KOPT-K1 (cell line): Measurements from ENCODE around the gene TRIML1.

Source experiments
- H3K27ac ChIP-seq: fragments of 200-600 bp; sonication (generic); 2 replicates; pipeline ENCODE4 v1.5.1; 2016; ENCODE audit warnings: antibody characterized with exemption, mild to moderate bottlenecking, low read depth, low read length; ENCODE audit not compliant: poor library complexity, severe bottlenecking
- H3K36me3 ChIP-seq: fragments of 200-600 bp; sonication (generic); 2 replicates; pipeline ENCODE4 v1.5.1; 2017; ENCODE audit warnings: antibody characterized with exemption, mild to moderate bottlenecking, low read length, moderate library complexity; ENCODE audit not compliant: insufficient read depth
- H3K9me3 ChIP-seq: fragments of 200-600 bp; sonication (generic); 2 replicates; pipeline ENCODE4 v1.5.1; 2017; ENCODE audit warnings: antibody characterized with exemption, low read length, mild to moderate bottlenecking; ENCODE audit not compliant: insufficient read depth, poor library complexity, severe bottlenecking

TRIML1 gene

DNA sequence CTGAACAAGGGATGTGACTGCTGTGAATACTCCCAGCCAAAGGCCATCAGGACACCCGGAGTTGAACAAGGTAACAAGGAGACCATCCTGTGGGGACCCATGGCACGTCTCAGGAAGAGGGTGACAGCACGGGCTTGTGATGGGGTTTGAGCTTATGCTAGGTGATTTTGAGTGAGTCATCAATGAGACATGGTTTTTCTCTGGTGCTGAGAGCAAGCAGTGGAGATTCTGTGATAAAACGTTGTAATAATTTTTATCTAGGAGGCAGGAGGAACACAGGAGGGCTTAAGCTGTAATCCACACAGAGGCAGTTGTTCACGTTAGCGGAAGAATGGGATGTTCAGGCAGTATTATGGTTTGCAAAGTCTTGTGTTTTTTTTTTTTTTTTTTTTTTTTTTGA, 36.0 kb downstream of the TRIML1 start:
- H3K9me3 ChIP-seq = peaks cover 19% of the 10 kb centered on the region
- no peaks in the 10 kb centered on the region for H3K36me3 ChIP-seq
- no peak overlapping the region for H3K27ac ChIP-seq

DNA sequence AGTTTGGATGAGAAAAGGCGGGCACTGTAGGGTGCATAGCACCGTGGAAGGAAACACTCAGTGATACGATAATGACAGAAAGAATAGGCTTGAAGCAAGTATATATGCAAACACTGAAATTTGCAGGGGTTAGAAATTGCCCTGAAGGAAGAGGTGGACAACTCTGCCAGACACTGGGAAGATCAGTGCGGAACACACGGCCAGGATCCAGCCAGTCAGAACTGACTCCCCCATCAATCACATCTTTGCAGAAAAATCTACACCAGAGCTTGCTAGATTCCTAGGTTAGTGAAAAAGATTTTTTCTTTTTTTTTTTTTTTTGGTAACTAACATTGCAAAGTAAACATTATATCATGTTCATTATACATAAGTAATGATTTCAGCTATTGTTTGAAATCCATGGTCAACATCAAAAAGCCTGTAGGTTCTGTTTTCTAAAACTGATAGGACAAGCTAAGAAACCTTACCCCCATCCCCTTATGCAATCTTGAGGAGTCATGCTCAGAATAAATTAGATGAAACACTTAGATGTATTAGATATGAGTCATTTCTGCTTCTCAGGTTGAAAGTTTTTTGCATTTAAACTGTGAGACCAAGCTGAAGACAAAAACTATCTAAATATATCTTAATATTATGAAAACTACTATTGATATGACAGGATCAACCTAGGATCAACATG, 38.9 kb downstream of the TRIML1 start:
- H3K9me3 ChIP-seq = peaks cover 19% of the 10 kb centered on the region
- H3K27ac ChIP-seq = no peak overlapping the region
- H3K36me3 ChIP-seq = no peaks in the 10 kb centered on the region

DNA sequence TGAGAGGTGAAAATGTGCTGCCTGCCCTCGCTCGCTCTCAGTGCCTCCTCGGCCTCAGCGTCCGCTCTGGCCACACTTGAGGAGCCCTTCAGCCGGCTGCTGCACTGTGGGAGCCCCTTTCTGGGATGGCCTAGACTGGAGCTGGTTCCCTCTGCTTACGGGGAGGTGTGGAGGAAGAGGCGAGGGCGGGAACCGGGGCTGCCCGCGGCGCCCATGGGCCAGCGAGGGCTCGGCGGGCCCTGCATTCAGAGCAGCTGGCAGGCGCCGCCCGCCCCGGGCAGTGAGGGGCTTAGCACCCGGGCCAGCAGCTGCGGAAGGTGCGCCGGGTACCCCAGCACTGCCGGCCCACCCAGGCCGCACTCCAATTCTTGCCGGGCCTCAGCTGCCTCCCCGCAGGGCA, 39.6 kb downstream of the TRIML1 start:
- Histone ChIP-seq H3K36me3 (no peaks in the 10 kb centered on the region), H3K9me3 (peaks cover 19% of the 10 kb centered on the region), H3K27ac (no peak overlapping the region)

DNA sequence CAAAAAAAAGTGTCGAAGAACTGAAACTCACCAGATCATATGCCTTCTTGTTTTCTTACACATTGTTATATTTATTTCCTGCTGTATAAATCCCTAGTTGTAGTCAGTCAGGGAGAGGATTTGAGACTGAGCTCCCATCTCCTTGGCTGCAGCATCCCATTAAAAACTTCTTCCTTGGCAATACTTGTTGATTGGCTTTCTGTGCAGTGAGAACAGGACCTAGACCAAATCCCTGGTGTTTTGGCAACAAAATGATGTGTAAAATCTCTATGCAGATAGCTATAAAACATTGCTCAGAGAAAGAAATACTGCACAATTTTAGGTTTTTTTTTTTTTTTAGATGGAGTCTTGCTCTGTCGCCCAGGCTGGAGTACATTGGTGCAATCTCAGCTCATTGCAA, 47.9 kb downstream of the TRIML1 start:
- Histone ChIP-seq H3K9me3 (no peaks in the 10 kb centered on the region), H3K27ac (no peak overlapping the region), H3K36me3 (no peaks in the 10 kb centered on the region)

DNA sequence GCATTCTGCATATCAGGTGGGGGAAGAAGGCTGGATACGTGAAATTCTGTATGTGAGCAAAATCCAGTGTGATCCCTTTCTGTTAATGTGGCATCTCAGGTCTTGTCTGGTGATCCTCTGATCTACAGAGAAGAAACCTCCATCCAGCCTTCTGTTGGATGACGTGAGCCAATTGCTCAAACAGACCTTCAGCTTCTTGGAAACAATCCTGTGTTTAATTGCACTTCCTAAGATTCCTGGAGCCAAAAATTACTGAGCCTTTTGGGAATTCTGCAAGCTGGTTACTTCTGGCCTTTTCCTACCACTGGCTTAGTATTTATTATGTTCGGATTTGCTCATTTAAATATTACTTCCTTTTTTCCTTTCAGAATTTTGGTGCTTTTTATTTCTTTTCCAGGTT, 51.2 kb downstream of the TRIML1 start:
- Histone ChIP-seq H3K27ac (no peak overlapping the region), H3K36me3 (no peaks in the 10 kb centered on the region), H3K9me3 (no peaks in the 10 kb centered on the region)

DNA sequence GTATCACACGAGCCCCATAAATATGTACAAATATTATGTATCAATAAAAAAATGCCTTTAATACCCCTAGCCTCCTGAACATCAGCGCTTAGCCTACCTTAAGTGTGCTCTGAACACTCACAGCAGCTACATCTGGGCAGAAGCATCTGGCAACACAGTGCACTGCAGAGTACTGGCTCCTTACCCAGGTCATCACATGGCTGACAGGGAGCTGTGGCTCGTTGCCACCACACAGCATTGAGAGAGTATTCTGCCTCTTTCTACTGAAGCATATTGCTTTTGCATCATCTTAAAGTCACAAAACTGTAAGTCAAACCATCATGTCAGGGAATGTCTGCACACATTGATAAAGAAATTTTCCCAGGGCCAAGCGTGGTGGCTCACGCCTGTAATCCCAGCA, 55.2 kb downstream of the TRIML1 start:
- Histone ChIP-seq H3K9me3 (peaks cover 5% of the 10 kb centered on the region), H3K27ac (no peak overlapping the region), H3K36me3 (no peaks in the 10 kb centered on the region)

DNA sequence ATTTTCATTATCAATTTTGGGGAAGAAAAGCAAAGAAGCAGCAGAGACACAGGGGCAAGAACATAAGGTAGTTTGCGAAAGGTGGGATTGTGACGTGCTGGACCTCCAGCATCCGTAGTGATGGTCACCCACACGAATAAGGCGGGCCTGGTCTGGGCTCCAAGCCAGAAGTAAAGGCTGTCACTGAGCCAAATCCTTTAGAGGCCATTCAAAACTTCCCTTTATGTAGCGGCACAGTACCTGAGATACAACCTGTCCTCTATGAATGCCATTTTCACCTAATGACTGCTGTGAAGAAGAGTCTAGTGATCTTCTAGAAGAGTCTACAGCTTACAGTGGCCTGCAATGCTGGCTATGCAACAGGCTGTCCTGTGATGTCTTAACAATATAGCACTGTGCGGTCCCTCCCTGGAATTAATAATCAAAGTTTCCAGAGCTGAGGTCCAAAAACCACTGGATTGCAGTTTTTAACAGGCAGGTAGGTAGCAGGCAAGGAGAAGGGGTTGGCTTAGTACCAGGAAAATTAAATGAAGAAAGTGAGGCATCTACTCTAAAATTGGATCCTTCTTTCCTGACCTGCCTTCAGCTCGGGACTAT, 56.2 kb downstream of the TRIML1 start:
- no peak overlapping the region for H3K27ac ChIP-seq
- no peaks in the 10 kb centered on the region for H3K36me3 ChIP-seq

DNA sequence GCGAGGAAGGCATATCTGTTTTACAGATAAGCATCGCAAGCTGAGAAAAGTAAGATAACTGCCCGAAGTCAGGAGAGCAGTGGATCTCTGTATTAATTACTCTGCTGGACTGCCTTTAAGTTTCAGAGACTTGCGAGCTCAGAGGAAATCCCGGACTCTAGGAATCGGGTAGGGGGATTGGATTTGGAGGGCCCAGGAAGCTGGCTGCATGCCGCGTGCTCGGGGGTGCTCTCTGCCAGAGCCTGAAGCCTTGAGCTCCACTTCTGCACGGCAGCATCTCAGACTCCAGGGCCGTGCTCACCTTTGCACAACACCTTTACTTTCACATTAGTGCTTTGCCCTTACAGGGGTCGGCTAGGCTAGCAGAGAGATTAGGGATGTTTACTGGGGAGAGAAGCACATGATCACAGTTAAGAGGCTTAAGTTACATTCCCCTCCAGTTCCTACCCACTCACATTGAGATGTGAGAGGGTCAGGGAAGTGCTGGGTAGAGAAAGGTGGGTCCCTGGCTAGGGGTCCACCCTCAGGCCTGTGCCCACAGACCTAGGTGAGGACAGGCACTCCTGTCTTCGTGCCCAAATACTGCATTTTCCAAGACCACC, 57.0 kb downstream of the TRIML1 start:
- Histone ChIP-seq H3K9me3 (peaks cover 5% of the 10 kb centered on the region), H3K27ac (no peak overlapping the region)

More for the DNA sequence above, 56.2 kb downstream of the TRIML1 start:
- peaks cover 5% of the 10 kb centered on the region for H3K9me3 ChIP-seq

More for the DNA sequence above, 57.0 kb downstream of the TRIML1 start:
- no peaks in the 10 kb centered on the region for H3K36me3 ChIP-seq
